Right kidney (tissue), 9 donors: ENCODE measurements around the gene NRF1.
"Not testable (repeated sequence)": the region's sequence is repeated elsewhere in the genome, so short reads cannot be mapped to it uniquely, and the experiment has no call there.

Experiments
- DNase-seq: peaks from one replicate; pipeline ENCODE4 v3.0.0-alpha.2; 2016
- long read RNA-seq, 8 donors: transcript quantifications; one replicate each; lab custom pipeline, GENCODE V29; 2026

The NRF1 gene
- long read RNA-seq, donor 1, partial matches to known transcripts = 0 of 7 reads
- long read RNA-seq, donor 1, other reads (novel, unspliced or antisense) = 0 of 7 reads
- long read RNA-seq, donor 2, partial matches to known transcripts = 0 of 1 reads
- long read RNA-seq, donor 2, other reads (novel, unspliced or antisense) = 0 of 1 reads
- long read RNA-seq, donor 3, partial matches to known transcripts = 0 of 1 reads
- long read RNA-seq, donor 3, other reads (novel, unspliced or antisense) = 0 of 1 reads
- long read RNA-seq, donor 4, partial matches to known transcripts = 0 of 4 reads
- long read RNA-seq, donor 4, other reads (novel, unspliced or antisense) = 0 of 4 reads
- long read RNA-seq, donor 5, partial matches to known transcripts = 0 of 3 reads
- long read RNA-seq, donor 5, other reads (novel, unspliced or antisense) = 0 of 3 reads
- long read RNA-seq, donor 6, partial matches to known transcripts = 0 of 3 reads
- long read RNA-seq, donor 6, other reads (novel, unspliced or antisense) = 0 of 3 reads
- long read RNA-seq, donor 7, partial matches to known transcripts = 0 of 3 reads
- long read RNA-seq, donor 7, other reads (novel, unspliced or antisense) = 0 of 3 reads
- long read RNA-seq, donor 8, partial matches to known transcripts = 0 of 2 reads
- long read RNA-seq, donor 8, other reads (novel, unspliced or antisense) = 0 of 2 reads

DNA sequence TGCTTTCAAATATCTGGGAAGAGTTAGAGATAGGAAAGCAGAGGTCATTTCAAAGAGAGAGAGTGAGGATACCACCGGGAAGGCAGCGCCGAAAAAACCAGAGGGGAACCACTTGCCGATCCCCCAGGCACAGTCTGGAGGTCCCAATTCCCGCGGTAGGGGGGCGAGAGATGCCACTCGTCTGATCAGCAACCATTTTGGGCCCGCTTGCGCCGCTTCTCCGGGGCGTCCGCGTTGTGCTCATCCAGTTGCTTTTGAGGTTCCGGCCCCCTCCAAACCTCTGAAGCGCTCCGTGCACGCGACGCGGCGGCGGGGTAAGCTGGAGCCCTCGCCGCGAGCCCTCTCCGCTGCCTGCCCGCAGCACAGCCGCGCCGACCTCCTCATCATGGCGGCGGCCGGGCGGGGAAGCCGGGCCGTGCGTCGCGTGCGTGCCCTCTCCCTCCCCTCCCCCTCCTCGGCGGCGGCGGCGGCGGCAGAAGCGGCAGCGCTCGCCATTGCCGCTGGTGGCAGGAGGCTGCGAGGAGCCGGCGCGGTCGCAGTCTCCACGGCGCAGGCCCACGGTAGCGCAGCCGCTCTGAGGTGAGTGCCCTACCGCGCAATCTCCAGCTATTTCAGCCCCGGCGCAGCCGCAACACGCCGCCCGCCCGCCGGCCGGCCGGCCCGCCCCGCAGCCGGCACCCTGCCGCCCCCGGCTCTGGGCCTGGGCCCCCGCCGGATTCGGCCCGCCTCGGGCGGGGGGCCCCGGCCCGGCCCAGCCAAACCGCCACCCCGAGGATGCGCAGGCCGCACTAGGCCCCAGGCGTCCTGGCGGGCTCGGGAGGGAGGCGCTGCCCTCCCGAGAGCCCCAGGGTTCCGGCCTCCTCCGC lies at the start of gene NRF1:
NRF1 (plus strand) TSS at position 475 of the 866 bp plus-strand sequence. CDS start 45,632 bp downstream, outside the sequence.
- peak; percentile 99 for DNase-seq

DNA sequence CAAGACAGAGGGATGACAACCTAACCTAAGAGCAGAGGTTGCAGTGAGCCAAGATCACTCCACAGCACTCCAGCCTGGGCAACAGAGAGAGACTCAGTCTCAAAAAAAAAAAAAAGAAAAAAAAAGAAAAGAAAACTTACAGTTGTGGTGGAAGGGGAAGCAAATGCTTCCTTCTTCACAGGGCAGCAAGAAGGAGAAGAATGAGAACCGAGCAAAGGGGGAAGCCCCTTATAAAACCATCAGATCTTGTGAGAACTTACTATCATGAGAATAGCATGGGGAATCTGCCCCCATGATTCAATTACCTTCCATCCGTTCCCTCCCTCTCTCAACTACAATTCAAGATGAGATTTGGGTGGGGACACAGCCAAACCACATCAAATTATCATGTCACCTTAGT lies 45.2 kb upstream of the NRF1 start:
- DNase-seq = not testable (repeated sequence)

DNA sequence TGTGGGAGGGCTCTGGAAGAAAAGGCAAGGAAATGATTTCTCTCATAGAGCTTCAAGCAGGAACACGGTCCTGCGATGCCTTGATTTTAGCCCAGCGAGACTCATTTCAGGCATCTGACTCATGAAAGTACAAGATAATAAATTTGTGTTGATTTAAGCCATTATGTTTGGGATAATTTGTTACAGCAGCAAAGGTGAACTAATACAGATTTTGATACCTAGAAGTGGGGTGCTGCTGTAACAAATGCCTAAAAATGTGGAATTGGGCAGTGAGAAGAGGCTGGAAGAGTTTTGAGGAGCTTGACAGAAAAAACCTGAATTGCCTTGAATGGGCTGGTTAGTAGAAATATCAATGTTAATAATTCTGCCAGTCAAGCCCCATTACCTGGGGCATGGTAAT lies 44.1 kb upstream of the NRF1 start:
- no peak for DNase-seq

DNA sequence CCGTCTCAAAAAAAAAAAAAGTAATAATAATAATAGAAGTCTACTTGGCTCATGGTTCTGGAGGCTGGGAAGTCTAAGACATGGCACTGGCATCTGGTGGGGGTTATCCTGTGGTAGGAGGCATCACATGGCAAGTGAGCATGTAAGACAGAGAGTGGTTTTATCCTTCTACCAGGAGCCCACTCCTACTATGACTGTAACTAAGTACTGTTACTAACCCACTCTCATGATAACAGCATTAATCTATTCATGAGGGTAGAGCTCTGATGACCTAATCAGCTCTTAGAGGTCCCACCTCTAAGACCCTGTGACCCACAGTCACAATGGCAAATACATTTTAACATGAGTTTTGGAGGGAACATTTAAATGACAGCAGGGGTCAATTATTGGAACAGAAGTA lies 43.3 kb upstream of the NRF1 start:
- DNase-seq = no peak

DNA sequence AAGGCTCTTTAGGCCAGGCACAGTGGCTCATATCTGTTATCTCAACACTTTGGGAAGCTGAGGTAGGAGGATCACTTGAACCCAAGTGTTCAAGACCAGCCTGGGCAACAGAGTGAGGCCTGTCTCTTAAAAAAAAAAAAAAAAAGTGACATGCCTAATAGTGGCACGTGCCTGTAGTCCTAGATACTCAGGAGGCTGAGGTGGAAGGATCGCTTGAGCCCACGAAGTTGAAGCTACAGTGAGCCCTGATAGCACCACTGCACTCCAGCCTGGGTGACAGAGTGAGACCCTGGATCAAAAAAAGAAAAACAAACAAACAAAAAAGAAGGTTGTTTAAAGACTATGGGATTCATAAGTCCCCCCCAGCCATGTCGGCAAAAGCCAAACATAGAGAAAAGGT lies 42.2 kb upstream of the NRF1 start:
- no peak for DNase-seq

DNA sequence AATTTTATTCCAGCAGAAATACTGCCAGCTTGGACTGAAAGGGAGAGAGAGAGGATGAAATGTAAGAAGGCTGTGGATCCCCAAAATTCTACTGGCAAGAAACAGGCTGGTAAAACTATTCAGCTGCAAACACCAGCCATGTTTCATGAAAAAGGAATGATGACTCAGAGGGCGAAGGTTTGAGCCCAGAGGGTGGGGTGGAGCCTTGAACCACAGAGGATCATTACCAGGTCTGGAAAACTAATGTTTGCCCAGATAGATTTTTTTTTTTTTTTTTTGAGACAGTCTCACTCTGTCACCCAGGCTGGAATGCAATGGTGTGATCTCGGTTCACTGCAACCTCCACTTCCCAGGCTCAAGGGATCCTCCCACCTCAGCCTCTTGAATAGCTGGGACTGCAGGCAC lies 41.7 kb upstream of the NRF1 start:
- DNase-seq = no peak

DNA sequence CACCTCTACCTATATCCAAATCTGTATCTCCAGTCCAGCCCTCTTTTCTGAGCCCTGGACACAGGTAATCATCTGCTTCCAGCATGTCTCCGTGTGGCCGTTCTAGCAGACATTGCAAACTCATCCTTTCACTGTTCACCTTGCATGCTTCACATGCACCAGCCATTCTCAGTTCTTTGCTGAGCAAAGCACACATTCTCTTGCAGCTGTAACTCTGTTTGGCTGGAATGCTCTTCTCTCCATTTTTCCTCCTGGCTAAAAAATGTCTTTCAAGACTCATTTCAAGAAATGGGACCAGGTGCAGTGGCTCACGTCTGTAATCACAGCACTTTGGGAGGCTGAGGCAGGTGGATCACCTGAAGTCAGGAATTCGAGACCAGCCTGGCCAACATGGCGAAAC lies 40.3 kb upstream of the NRF1 start:
- DNase-seq = no peak

DNA sequence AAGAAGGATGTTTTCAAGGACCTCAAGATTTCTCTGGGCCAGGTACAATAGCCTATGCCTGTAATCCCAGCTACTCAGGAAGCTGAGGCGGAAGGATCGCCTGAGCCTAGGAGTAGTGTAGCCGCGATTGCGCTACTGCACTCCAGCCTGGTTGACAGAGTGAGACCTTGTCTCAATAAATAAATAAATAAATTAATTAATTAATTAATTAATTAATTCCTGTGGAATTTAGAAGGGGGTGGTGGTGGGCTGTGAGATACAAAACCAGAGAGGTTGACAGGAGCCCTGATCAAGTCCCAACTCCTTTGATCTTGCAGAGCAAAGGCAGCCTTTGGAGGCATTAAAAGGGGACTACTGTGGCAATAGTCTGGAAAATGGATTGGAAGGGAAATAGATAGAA lies 39.3 kb upstream of the NRF1 start:
- DNase-seq = no peak

DNA sequence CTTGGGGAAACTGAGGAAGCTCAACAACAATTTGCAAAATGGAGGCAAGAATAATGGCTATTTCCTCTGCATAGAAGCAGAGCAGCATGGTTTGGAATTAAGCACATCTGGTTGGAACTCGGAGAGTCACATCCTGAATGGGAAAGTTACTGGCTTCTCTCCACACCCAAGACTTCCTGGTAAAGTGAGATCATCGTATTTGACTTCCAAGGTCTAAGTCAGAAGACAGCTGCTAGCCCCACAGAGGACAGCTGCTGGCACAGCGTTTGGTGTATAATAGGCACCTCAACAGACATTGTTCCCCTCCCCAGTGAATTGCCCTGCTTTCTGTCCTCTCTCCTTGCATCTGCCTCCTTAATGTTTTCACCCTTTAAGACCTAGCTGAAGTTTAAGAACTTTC lies 37.0 kb upstream of the NRF1 start:
- DNase-seq = no peak

DNA sequence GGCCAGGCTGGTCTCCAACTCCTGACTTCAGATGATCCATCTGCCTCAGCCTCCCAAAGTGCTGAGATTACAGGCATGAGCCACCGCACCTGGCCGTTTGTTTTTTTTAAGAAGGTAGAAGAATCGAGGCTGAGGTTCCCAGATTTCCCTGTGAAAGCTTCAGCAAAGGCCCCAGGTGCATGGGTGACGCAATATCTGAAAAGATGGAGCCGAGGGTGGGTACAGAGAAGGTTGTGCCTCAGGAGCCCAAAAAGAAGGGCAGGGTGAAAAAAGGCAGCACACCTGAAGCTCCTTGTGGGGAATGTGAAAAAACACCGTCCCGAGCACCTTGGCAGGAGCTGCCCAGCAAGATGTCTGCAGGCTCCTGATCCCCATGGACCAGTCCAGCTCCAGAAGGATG lies 35.8 kb upstream of the NRF1 start:
- DNase-seq = no peak

DNA sequence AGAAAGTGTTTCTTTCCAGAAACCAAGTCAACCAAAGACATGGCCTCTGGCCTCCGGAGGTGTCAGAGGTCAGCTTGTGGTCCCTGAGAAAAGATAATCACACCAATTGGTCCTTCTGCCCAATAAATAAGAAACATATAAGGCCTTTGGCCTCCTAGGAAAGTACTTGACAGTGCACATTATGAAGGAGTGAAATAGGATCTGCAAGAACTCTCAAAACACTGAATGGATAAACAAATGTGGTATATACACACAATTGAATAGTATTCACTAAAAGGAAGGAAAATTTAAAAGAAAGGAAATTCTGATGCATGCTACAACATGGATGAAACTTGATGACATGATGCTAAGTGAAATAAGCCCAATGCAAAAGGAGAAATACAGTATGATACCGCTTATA lies 35.4 kb upstream of the NRF1 start:
- no peak for DNase-seq

DNA sequence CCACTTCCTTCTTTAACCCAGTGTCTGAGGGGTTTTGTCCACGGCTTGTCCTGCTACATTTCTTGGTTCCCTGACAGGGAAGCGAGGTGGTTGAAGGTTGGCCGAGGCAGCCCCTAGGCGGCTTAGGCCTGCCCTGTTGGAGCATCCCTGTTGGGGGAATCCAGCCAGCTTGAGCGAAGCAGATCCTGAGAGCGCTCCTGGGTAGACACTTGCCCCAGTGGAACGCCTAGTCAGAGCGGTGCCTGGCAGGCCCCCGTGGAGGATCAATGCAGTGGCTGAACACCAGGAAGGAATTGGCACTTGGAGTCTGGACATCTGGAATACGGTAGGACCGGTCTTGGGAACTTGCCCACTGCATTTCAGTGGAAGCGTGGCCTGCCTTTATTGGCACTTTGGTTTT lies 32.7 kb upstream of the NRF1 start:
- no peak for DNase-seq

DNA sequence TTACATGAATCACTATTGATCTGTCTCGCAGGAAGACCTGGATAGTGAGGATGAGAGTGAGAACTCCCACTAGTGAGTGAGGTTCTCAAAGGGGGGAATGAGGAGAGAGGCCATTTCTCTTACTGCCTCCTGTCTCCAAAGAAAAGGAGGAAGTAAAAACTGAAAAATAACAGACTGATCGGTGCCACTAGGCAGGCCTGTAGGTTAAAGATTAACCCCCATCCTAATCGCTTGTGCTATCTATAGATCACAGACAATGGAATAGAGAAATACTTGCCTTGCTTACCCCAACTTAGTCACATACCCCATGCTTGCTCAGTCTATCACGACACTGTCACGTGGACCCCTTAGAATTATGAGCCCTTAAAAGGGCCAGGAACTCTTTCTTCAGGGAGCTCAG lies 25.3 kb upstream of the NRF1 start:
- not testable (repeated sequence) for DNase-seq

DNA sequence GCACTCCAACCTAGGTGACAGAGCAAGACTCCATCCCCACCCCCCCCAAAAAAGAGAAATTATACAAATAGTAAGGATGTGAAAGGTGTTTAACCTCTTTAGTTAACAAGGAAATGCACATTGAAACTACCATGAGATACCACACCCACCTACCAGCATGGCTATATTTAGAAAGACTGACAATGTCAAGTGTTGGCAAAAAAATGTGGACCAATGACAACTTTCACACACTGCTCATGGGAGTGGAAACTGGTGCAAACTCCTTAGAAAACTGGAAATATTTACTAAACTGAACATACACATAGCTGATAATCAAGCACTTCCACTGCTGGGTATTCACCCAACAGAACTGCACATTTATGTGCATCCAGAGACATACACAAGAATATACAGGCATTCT lies 23.3 kb upstream of the NRF1 start:
- DNase-seq = no peak

DNA sequence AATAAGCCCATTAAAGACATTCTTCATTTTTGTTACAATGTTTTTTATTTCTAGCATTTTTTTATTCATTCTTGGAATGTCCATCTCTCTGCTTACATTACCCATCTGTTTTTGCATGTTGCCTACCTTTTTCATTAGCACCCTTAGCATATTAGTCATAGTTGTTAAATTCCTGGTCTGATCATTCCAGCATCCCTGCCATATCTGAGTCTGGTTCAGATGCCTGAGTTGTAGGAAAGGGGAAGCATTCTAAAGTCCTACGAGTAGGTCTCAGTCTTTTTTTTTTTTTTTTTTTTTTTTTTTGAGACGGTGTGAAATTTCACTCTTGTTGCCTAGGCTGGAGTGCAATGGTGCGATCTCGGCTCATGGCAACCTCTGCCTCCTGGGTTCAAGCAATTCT lies 19.7 kb upstream of the NRF1 start:
- no peak for DNase-seq

DNA sequence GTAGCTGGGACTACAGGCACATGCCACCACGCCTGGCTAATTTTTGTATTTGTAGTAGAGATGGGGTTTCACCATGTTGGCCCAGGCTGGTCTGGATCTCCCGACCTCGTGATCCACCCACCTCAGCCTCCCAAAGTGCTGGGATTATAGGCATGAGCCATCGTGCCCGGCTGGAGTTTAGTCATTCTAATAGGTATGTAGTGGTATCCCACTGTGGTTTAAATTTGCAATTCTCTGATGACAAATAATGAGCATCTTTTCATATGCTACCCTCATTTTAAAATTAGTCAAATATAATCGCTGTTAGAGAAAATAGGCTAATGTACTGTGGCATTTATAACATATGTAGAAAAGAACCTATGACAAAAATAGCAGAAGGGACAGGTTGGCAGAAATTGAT lies 15.1 kb upstream of the NRF1 start:
- not testable (repeated sequence) for DNase-seq

DNA sequence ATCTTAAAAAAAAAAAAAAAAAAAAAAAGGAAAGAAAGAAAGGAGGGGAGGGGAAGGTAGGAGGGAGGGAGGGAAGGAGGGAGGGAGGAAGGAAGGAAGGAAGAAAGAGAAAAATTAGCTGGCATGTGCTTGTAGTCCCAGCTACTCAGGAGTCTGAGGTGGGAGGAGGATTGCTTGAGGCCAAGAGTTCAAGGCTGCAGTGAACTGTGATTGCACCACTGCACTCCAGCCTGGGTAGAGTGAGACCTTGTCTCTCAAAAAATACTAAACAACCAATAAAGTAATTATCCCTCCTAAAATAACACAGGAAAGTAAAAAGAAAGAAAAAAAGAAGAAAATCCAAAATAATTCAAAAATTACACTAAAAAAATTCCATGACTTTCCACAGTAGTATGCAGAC lies 13.8 kb upstream of the NRF1 start:
- DNase-seq = no peak

DNA sequence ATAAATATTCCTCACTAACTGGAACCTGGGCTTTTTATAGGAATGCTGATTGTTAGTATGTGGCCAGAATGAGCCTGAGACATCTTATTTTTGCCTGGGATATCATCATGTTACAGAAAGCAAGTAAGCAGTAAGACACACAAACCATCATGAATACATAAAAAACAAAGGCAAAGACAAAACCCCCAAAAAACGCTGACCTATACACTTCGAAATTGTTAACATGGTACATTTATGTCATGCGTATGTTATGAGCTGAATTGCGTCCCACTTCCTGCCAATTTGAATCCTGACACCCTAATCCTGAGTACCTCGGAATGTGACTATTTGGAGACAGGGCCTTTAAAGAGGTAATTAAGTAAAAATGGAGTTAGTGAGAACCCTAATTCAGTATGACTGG lies 12.3 kb upstream of the NRF1 start:
- no peak for DNase-seq

DNA sequence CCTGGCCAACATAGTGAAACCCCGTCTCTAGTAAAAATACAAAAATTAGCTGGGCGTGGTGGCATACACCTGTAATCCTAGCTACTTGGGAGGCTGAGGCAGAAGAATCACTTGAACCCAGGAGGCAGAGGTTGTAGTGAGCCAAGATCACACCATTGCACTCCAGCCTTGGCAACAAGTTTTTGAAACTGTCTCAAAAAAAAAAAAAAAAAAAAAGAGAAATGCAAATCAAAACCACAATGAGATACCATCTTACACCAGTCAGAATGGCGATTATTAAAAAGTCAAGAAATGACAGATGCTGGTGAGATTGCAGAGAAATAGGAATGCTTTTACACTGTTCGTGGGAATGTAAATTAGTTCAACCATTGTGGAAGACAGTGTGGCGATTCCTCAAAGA lies 7.9 kb upstream of the NRF1 start:
- not testable (repeated sequence) for DNase-seq

DNA sequence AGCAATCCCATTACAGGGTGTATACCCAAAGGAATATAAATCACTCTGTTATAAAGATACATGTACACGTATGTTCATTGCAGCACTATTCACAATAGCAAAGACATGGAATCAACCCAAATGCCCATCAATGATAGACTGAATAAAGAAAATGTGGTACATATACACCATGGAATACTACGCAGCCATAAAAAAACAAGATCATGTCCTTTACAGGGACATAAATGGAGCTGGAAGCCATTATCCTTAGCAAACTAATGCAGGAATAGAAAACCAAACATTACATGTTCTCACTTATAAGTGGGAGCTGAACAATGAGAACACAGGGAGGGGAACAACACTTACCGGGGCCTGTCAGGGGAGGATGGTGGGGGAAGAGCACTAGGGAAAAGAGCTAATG lies 7.5 kb upstream of the NRF1 start:
- not testable (repeated sequence) for DNase-seq

DNA sequence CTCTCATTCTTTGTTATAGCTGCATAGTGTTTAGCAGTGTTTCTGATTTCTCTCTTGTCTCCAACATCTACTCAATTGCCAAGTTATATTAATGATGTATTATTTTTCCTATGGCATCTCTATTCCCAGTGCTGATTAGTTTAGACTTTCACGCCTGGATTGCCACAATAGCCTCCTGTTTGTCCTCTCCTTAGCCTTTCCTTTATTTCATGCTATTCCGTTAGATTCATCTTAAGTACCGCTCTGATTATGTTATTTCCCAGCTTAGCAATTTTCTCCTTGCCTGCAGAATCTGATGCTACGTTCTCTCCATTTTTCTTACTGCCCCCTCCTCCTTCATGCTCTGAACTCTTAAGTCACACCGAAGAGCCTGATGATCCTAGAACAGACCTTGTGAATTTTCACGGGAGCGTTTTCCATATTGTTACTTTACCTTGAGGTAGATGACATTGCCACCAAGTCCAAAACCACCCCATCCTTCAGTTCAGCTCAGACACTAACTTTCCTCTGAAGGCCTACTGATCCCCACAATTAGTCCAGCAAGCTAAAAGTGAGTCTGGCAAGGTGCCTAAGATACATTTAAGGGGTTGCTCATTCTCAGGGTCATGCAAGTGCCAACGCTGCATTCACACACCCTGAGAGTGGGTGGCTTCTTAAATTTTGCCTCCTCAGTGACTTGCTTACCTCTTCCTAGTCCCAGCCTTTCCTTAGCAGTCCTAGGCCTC lies 6.6 kb upstream of the NRF1 start:
- DNase-seq = no peak

DNA sequence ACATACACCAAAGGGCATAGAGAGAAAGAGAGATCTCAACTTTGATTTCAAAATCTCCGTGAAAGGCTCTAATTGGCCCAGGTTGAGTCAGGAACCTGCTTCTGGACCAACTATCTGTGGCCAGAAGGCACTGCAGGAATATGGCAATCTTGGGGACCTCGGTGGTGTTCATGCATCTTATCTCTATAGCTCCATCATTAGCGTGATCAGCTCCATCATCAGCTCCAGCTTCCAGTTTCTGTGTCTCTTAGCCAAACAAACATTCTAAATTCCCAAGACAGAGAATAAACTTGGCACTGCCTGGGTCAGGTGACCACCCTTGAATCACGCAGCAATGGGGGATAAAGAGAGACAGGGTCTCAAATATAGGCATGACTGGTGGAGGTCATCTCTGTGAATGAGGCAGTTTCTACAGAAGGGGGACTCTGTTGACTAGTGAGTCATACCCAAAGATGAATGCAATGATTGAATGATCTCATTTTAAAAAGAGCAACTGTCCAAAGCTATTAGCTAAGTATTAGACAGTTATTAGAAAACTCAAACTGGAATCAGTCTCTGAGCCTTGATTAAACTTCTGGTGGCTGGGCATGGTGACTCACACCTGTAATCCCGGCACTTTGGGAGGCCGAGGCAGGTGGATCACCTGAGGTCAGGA lies 5.4 kb upstream of the NRF1 start:
- no peak for DNase-seq
